GM21786 (cell line): ENCODE measurements around the gene SDHAF4.
"Not testable (repeated sequence)": the region's sequence is repeated elsewhere in the genome, so short reads cannot be mapped to it uniquely, and the experiment has no call there.

Experiments used
- ATAC-seq: cut with Tn5 transposase; IDR thresholded peaks from one replicate; pipeline ENCODE4 v1.9.1; 2021; ENCODE audit not compliant: unreplicated experiment

The SDHAF4 gene

DNA sequence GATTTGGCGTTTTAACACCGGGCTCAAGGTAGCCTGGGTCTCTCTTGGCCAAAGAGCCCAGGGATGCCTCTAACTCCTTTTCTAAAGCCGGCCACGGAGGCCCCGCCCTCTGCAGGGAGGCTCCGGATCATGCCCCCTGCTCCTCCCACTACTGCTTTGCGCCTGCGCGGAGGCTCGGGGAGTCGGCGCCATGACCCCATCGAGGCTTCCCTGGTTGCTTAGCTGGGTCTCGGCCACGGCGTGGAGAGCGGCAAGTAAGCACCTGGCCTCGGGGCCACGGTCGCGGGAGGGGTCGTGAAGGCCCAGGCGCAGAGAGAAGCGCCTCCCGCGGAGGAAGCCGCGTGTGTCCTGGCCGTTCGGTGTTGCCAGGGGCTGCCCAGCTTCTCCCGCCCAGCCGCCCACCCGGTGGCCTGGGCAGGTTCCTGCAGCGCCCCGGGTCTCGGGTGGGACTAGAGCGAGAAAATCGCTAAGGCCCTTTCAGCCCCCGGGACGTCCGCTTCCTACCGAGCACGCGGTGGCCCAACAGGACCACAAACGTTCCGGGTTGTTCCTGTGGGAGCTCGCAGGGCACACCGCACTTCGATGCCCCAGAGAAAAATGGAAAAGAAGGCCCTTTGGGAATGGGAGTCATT is at the start of gene SDHAF4:
Gene SDHAF4 (plus strand): TSS at position 180 of the 632 bp plus-strand sequence. CDS start 11 bp downstream, at position 191.
- ATAC-seq: peak; percentile 100

DNA sequence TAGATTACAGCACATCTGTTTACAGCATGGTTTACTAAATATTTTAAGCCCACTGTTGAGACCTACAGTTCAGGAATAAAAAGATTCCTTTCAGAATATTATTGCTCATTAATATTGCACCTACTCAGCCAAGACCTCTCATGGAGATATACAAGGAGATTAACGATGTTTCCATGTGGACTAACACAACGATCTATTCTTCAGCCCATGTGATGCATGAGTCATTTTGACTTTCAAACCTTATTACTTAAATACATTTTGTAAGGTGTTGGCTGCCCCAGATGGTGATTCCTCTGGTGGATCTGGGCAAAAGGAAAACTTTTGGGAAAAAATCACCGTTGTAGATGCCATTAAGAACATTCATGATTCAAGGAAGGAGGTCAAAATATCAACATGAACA is 48.0 kb upstream of the SDHAF4 start:
- no peak for ATAC-seq

DNA sequence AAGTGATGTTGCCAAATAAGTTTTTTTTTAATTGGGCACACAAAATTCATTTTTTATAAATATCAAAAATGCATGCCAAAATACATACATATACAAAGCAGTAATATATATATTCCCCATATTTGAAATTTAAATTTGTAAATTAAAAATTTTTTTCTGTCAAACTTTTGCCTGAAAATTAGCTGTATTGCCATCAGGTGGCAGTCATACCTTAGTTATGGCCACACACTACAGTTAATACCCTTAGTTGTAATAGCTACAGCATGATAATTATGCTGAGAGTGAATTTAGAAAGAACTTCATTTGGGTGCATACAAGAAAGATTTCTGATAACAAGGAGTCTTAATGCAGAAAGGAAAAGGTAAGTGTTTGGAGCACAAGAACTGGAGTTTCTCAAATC is 46.2 kb upstream of the SDHAF4 start:
- no peak for ATAC-seq

DNA sequence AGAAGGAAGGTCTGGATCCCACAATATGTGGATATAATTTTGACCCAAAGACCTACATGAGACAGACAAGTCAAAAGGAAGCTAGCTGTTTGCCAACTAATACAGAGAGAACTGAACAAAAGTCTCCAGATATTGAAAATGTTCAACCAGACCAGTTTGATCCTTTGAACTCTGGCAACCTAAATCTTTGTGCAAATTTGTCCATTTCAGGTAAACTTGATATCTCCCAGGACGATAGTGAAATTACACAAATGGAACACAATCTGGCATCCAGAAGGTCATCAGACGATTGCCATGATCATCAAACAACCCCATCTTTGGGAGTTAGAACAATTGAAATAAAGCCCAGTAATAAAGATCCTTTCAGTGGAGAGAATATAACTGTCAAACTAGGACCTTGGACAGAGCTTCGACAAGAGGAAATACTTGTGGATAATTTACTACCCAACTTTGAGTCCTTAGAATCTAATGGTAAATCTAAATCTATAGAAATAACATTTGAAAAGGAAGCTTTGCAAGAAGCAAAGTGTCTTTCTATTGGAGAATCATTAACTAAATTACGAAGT is 41.9 kb upstream of the SDHAF4 start:
- no peak for ATAC-seq

DNA sequence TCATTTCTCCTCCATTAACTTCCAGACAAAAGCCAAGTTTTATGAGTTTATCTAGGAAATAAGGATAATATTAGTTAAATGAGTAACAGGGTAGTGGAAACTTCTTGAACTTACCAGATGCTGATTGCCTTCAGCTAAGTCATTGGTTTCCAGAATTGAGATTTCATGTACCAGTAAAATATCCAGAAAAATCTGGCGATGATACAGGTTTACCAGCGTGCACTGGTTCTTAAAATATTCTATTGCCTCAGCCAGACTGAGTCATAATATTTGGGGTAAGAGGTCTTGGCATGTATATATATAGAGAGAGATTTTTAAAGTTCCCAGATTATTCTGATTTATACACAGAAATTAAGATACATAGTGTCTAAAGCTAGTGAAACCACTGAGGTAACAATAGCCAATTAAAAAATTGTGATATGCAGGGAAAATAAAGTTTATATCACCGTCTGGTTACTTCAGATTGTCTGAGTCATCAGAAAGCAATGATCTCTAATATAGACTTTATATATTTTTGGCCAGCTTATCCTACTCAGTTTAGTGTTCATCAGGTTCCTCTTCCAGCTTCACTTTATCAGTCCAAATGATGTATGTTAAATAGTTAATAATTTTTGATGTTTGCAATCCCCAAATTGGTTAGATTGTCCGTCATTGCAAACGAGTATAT is 39.5 kb upstream of the SDHAF4 start:
- no peak for ATAC-seq

DNA sequence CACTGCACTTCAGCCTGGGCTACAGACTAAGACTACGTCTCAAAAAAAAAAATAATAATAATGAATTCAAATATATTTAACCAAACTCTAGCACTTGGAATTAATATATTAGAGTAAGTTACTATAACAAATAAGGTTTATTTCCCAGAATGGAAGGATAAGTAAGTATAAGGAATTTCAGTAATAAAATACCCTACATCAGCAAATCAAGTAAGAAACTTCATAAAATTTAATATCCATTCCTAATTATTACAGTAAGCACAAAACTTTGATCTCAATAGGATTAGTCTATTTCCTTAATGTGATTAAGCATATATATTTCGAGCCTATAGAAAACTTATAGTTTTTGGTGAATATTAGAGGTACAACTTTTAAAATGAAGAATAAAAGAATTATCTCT is 36.7 kb upstream of the SDHAF4 start:
- no peak for ATAC-seq

DNA sequence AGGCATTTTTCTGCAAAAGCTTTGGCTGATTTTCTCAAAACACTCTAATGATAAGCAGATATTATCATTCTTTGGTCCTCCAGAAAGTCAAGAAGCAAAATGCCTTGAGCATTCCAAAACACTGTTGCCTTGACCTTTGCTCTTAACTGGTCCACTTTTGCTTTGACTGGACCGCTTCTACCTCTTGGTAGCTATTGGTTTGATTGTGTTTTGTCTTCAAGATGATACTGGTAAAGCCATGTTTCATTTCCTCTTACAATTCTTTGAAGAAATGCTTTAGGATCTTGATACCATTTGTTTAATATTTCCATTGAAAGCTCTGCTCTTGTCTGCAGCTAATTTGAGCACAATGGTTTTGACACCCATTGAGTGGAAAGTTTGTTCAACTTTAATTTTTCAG is 35.6 kb upstream of the SDHAF4 start:
- ATAC-seq: no peak

DNA sequence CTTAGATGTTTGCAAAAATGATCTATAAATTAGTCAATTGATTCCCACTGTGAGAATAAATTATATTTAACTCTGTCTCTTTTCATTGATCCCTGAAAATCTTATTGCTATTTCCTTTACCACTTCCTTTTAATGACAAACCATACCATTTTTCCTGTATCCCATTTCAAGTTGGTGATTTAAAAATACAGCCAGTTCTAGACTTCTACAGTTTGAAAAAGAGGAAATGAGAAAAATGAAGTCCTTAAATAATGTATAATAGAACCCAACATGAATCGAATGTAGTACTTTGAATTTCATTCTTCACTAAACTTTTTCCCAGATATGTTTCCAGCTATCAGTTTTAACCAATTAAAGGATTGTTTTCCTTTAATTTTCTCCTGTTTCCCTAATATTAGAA is 29.5 kb upstream of the SDHAF4 start:
- no peak for ATAC-seq

DNA sequence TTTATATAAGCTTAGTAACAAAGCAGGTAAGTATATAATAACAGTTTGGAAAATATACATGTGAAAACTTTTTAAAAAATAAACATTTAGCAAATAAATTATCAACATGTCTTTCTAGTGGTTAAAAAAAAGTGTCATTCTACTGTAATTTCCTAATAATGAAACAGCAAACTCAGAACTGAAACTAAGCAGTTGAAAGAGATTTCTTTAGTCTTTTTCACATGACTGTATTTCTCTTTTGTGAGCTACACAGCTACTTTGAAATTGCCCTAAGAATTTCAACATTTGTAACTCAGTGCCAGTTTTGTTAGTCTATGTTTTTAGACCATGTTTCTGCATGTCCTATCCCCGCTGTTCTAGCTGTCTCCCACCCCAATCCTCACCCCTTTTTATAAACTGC is 28.4 kb upstream of the SDHAF4 start:
- ATAC-seq: peak; percentile 93

DNA sequence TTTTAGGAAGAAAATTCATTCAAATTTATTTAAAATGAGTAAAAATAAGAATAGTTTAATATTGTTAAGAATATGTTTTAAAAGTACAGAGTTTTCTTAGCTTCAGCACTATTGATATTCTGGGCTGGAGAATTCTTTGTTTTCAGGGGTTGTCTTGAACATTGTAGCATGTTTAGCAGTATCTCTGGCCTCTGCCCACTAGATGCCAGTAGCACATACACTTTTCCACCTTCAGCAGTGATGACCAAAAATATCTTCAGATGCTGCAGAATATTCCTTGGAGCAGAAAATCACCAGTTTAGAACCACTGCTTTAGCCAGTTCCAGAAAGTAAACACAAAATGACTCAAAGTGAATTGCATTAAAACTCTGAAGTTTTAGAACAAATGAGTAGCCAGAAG is 19.4 kb upstream of the SDHAF4 start:
- ATAC-seq: no peak

DNA sequence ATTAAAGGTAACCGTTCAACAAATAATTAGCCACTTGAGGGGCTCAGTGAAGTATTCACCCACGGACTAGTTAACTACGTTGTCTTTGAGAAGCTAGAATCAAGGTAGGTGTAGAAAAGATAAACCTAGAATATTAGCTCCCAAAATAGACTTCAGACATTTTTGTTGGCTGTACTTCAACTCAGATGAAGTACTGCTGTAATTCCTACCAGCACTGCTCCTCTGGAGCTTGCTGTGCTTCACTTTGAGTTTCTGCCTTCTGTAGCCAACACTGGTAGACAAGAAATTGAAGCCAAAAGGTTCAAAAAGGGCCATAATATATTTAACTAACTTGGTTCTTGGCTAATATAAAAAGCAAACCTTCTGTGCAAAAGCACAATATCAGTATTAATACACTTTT is 18.8 kb upstream of the SDHAF4 start:
- no peak for ATAC-seq

DNA sequence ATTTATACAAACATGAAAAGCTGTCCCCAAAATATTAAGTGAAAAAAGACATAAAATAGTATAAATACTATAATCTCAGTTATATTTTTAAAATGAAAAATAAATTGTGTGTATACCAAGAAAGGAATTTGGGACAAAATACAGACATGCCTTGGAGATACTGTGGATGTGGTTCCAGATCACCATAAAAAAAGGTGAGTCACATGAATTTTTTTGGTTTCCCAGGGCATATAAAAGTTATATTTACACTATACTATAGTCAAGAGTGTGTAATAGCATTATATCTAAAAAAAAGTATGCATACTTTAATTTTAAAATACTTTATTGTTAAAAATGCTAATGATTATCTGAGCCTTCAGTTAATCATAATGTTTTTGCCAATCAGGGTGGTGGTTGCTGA is 17.4 kb upstream of the SDHAF4 start:
- no peak for ATAC-seq

DNA sequence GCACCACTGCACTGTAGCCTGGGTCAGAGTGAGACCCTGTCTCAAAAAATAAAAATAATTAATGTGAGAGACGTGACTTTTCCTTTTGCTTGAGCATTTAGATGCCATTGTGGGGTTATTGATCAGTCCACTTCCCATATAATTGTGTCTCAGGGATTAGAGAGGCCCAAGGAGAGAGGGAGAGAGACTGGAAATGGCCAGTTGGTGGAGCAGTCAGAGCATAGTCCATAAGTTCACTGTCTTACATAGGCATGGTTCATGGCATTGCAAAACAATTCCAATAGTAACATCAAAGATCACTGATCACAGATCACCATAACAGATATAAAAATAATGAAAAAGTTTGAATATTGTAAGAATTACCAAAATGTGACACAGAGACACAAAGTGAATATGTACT is 15.2 kb upstream of the SDHAF4 start:
- no peak for ATAC-seq

DNA sequence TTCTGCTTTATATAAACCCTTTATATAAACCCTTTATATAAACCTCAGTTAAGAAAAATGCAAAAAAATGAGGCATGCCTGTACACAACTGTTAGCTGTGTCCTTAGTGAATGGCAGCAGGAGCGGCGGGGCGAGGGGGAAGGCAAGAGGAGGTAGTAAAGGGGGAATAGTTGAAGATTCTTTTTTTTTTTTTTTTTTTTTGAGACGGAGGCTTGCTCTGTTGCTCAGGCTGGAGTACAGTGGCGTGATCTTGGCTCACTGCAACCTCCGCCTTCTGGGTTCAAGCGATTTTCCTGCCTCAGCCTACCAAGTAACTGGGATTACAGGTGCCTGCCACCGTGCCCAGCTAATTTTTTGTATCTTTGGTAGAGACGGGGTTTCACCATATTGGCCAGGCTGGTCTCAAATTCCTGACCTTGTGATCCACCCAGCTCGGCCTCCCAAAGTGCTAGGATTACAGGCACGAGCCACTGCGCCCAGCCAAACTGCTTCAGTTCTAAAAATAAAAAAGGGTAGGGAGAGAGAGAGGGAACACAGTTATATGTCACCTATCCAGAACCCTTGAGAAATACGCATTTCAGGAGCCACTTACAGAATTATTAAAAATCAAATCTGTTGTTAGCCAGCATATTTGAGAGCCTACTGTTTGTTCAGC is 14.3 kb upstream of the SDHAF4 start:
- not testable (repeated sequence) for ATAC-seq

DNA sequence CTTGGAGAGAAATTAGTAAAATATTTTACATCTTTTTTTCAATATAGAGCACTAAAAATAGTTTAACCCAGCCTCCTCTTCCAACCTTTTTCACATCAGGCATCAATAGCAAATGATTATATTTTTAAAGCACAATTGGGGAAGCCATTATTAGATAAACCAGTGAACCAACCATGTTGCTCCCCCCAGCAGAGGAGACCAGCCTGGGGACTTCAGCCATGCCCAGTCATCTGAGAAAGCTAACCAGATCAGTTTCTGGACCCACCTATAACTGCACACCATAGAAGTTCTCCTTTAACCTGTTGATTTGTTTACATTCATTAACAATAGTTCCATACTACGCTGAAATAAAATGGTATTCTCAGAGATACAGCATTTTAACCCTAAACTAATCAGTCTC is 13.8 kb upstream of the SDHAF4 start:
- no peak for ATAC-seq

DNA sequence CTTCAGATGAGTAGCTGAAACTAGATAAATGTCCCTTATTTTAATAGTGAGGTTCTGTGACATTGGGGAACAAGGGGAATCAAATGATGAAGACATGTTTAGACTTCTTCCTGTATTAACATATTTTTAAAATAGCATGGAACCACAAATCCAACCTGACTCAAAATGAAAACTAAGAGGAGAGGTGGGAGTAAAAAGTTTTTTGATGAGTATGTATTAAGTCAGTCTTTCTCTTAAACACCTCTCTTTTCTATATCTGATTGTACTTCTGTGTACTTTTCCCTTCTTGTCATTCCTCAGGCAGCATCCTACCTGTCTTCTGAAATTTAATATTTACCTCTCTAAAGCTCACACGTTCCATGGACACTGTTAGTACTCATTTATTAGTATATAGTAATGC is 8.7 kb upstream of the SDHAF4 start:
- no peak for ATAC-seq

DNA sequence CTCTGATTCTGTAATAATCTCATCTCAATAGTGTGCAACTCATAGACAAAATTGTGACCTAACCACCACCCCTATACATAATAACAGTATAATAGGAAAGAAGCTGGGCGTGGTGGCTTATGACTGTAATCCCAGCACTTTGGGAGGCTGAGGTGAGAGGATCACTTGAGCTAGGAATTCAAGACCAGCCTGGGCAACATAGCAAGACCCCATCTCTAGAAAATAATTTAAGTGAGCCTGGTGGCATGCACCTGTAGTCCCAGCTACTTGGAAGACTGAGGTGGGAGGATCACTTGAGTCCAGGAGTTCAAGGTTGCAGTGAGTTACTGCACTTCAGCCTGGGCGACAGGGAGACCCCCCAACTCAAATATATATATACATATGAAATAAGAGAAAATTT is 4.3 kb upstream of the SDHAF4 start:
- not testable (repeated sequence) for ATAC-seq

DNA sequence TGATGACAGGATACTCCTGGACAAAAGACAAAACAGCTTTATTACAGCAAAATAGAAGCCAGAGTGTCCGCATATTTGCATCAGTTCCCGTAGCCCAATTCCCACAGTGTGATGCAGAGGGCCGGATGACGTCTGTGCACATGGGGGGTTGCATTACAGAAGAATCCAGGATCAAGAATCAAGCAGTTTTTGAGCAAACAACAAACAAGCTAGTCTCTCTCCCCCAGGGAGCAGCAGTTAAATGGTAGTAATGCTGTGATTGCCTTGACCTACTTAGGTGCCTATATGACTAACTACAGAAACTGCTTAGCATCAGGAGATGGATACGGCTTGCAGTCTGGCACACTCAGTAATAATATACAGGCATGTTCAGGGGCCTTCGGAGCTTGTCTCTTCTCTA is 3.2 kb upstream of the SDHAF4 start:
- no peak for ATAC-seq

DNA sequence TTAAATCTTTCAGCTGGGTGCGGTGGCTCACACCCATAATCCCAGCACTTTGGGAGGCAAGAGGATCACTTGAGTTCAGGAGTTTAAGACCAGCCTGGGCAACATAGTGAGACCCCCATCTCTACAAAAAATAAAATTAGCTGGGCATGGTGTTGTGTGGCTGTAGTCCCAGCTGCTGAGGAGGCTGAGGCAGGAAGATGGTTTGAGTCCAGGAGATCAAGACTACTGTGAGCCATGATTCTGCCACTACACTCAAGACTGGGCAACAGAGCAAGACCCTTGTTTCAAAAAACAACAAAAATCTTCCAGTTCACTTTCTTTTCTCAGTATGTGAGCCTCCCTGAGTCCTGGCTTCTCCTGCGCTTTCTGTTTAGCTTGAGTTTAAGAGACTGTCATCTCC is 7.9 kb downstream of the SDHAF4 start:
- ATAC-seq: no peak

DNA sequence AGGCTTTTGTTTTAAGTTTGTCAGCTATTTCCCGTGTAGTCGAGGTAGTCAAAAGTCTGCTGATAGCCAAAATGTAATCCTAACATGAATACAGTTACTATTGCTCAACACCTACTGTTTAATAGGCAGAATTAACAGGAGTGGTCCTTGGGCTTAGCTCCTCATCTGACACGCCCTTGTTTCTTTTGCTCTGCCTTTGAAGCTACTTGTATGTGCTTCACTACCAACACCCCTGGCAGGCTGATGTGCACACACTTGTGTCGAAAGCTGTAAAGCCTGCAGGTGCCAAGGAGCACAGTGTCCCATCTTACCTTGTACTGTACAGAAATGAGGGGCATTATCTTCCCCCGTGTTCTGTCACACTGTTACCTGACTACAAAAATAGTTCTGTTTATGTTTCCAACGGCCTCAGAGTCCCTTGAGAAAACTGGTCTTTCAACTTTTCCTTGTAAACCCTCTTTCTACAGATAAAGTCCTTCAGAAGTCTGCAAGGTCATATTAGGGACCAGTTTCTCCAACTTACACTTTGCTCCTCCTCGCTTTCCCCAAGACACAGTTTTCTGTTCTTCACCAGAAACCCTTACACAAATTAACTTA is 9.3 kb downstream of the SDHAF4 start:
- no peak for ATAC-seq

DNA sequence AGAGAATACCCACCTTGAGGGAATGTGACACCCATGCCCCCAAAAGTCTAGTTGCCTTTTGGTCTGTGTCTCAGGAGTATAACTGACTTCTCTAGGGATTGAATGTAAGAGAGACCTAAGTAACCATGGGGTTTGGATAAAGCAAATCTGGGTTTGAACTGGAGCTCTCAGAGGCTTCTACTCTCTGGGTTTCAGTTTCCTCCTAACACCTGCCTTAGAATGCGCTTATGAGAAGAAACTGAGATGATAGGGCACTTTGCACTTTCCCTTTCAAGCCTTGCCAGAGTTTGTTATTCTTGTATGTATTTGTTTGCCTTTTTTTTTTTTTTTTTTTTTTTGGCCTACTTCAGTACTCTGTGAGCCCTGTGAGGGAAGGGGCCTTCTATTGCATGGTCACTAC is 19.4 kb downstream of the SDHAF4 start:
- peak; percentile 96 for ATAC-seq

DNA sequence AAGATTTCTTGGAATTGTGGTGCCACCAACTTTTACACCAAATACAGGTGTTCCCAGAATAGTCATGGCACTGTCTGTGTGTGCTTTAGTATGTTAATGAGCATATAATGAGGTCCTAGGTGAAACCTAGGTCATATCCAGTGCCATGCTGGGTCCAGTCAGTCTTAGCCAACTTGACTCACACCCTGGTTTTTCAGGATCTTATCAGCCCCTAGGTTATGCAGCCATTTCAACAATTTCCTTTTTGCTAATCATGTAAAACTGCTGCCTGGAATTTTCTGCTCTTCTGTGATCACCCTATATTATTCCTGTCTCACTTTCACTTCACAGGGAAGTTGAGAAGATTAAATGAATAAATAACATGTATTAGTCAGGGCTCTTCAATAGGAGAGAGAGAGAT is 23.7 kb downstream of the SDHAF4 start:
- ATAC-seq: no peak
